ENCODE results near the gene PTPRG. TPM values are rescaled to one million over a fixed set of nuclear protein-coding genes. Genes with fewer than 3 reads are reported as not detected.

PTPRG gene
- total and polyA plus RNA-seq, 2 experiments from 2014 or later = 24.4 to 131 TPM

DNA sequence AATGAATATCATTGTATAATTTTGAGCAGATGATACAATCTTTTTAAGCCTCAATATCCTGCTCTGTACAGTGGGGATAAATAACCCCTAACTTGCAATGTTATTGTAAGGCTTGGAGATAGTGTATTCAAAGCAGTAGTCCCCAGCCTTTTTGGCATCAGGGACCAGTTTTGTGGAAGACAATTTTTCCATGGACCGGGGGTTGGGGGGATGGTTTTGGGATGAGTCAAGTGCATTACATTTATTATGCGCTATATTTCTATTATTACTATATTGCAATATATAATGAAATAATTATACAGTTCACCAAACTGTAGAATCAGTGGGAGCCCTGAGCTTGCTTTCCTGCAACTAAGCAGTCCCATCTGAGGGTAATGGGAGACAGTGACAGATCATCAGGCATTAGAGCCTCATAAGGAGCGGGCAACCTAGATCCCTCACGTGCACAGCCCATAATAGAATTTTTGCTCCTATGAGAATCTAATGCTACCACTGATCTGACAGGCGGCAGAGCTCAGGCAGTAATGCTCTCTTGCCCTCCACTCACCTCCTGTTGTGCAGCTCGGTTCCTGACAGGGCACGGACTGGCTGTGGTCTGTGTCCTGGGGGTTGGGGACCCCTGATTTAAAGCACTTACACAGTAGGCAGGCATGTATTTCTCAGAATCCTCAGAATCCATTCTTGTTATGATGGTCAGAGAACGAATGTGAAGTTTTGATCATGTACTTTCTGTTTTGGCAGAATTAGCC, 102.2 kb downstream of the PTPRG start:
- Mint-ChIP-seq H3K9me3 (no peaks in the 10 kb centered on the region), H3K36me3 (ENCODE audit: low read depth) (peaks cover 13% of the 10 kb centered on the region; the same call in 2 of the 3 replicates)
- peak overlapping the region; percentile 69 for H3K27ac ChIP-seq (ENCODE audit: low read depth)

More for the DNA sequence above, 102.2 kb downstream of the PTPRG start:
- Mint-ChIP-seq H3K27me3 (ENCODE audit: insufficient read depth, low read depth, poor library complexity) (no peaks in the 10 kb centered on the region), H3K27ac (peak overlapping the region; percentile 54), H3K4me3 (0 out of 3 replicates have a peak overlapping the region, but pooled peaks have one; percentile 7), H3K4me1 (peaks cover 50% of the 10 kb centered on the region)
- Histone ChIP-seq H3F3A (replicated peaks; ENCODE audit: low read depth) (no peaks in the 10 kb centered on the region; the same call in 1 of the 2 replicates), H3K4me3 (no peak overlapping the region), H2AFZ (no peak overlapping the region), H3K4me1 (ENCODE audit: insufficient read depth) (peaks cover 64% of the 10 kb centered on the region), H3K79me2 (replicated peaks; ENCODE audit: insufficient read depth) (peaks cover 100% of the 10 kb centered on the region), H3K4me2 (peak overlapping the region; percentile 41; the same call in 1 of the 2 replicates), H3K36me3 (ENCODE audit: insufficient read depth) (no peaks in the 10 kb centered on the region), H3K9me2 (ENCODE audit: insufficient read depth) (no peaks in the 10 kb centered on the region), H3K27me3 (ENCODE audit: insufficient read depth) (no peaks in the 10 kb centered on the region), H4K20me1 (replicated peaks; ENCODE audit: insufficient read depth) (peaks cover 24% of the 10 kb centered on the region)
- TF ChIP-seq ZNF462 (CRISPR knock-in tag; IDR thresholded peaks at IDR 0.05) (no peak), POLR2AphosphoS5 (IDR thresholded peaks at IDR 0.05; ENCODE audit: low read depth) (no peak), ZNF114 (CRISPR knock-in tag; IDR thresholded peaks at IDR 0.05) (no peak), EZH2 (IDR thresholded peaks at IDR 0.05; ENCODE audit: low read depth, unreplicated experiment) (no peak), STAT1 (IDR thresholded peaks at IDR 0.05; ENCODE audit: unreplicated experiment) (no peak), CREB1 (CRISPR knock-in tag; IDR thresholded peaks at IDR 0.05; ENCODE audit: low read depth) (no peak), EZH2phosphoT487 (IDR thresholded peaks at IDR 0.05; ENCODE audit: unreplicated experiment) (no peak), REST (IDR thresholded peaks at IDR 0.05; ENCODE audit: unreplicated experiment) (no peak), ZNF331 (CRISPR knock-in tag; IDR thresholded peaks at IDR 0.05; ENCODE audit: low read depth) (no peak), CTCF (conservative IDR thresholded peaks at IDR 0.05; ENCODE audit: low read depth in 2 of 2) (no peak), NANOG (IDR thresholded peaks at IDR 0.05; ENCODE audit: borderline replicate concordance) (no peak), JUNB (IDR thresholded peaks at IDR 0.05; ENCODE audit: unreplicated experiment) (no peak)
- TF ChIP-seq, protein P1, sequence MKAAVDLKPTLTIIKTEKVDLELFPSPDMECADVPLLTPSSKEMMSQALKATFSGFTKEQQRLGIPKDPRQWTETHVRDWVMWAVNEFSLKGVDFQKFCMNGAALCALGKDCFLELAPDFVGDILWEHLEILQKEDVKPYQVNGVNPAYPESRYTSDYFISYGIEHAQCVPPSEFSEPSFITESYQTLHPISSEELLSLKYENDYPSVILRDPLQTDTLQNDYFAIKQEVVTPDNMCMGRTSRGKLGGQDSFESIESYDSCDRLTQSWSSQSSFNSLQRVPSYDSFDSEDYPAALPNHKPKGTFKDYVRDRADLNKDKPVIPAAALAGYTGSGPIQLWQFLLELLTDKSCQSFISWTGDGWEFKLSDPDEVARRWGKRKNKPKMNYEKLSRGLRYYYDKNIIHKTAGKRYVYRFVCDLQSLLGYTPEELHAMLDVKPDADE (IDR thresholded peaks at IDR 0.05) = no peak
- ATAC-seq = peak; percentile 32
- no peak for DNase-seq (ENCODE audit: low spot score)

All from GM23338 (cell line).